ENCODE measurements around the gene LIN7B. TPM values are rescaled to one million over a fixed set of nuclear protein-coding genes. Genes with fewer than 3 reads are reported as not detected.
A peak's percentile ranks its signal among the peaks of the same experiment; 100 is the strongest.

The LIN7B gene
- total and polyA plus RNA-seq, 2 of the 13 experiments (the other 11 are each of a cell fraction or from before 2014, with no cell fraction given), result 5.3 to 7.6 TPM

DNA sequence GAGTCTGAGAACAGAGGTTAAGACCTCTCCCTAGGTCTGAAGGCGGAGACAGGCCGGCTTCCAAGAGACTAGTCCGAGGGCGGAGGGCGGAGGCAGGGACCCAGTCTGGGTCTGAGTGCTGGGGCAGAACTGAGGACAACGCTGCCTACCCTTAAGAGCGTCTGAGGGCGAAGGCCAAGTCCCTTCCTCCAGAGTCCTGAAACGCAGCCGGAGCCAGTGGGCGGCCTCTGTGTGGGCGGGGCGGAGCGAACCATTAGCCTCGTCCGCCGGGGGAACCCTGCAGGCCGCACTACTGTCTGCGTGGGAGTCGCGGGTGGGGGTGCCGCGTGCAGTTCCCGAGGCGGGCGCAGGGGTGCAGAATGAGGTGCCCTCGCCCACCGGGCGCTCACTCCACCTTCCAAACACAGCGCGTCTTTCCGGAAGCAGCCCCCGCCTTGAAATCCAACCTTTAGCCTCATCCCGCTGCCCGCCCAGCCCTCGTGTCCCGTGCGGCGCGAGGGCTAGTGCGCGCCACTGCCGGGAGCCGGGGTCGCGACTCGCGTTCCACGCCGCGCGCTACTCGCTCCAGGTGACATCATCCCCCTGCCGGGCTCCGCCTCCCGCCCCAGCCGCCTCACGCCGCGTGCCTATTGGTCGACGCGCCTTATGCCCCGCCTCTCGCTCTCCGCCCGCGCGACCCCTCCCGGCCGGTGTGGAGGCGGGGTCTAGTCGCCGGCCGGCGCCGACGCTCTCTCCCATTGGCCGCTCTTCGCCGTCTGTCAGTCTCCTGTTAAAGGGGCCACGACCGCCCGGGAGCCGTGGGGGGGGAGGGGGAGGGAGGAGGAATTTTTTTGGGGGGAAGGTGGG is 4.6 kb downstream of the LIN7B start, which contains the start of gene C19orf73 (continued):
- TF ChIP-seq MED1 (CRISPR knock-in tag; IDR thresholded peaks at IDR 0.05), result peak; percentile 64; the same call in 1 of the 2 replicates
- TF ChIP-seq, protein P1, sequence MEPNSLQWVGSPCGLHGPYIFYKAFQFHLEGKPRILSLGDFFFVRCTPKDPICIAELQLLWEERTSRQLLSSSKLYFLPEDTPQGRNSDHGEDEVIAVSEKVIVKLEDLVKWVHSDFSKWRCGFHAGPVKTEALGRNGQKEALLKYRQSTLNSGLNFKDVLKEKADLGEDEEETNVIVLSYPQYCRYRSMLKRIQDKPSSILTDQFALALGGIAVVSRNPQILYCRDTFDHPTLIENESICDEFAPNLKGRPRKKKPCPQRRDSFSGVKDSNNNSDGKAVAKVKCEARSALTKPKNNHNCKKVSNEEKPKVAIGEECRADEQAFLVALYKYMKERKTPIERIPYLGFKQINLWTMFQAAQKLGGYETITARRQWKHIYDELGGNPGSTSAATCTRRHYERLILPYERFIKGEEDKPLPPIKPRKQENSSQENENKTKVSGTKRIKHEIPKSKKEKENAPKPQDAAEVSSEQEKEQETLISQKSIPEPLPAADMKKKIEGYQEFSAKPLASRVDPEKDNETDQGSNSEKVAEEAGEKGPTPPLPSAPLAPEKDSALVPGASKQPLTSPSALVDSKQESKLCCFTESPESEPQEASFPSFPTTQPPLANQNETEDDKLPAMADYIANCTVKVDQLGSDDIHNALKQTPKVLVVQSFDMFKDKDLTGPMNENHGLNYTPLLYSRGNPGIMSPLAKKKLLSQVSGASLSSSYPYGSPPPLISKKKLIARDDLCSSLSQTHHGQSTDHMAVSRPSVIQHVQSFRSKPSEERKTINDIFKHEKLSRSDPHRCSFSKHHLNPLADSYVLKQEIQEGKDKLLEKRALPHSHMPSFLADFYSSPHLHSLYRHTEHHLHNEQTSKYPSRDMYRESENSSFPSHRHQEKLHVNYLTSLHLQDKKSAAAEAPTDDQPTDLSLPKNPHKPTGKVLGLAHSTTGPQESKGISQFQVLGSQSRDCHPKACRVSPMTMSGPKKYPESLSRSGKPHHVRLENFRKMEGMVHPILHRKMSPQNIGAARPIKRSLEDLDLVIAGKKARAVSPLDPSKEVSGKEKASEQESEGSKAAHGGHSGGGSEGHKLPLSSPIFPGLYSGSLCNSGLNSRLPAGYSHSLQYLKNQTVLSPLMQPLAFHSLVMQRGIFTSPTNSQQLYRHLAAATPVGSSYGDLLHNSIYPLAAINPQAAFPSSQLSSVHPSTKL (CRISPR knock-in tag; IDR thresholded peaks at IDR 0.05), result 0 out of 2 replicates have a peak, but pooled peaks have one; percentile 75
- no peak for TF ChIP-seq ATF1 (CRISPR knock-in tag; IDR thresholded peaks at IDR 0.05)
- TF ChIP-seq KDM6A (CRISPR knock-in tag; IDR thresholded peaks at IDR 0.05; ENCODE audit: low read depth), result no peak
- no peak for TF ChIP-seq POGZ (CRISPR knock-in tag; IDR thresholded peaks at IDR 0.05)
- TF ChIP-seq, protein P2, sequence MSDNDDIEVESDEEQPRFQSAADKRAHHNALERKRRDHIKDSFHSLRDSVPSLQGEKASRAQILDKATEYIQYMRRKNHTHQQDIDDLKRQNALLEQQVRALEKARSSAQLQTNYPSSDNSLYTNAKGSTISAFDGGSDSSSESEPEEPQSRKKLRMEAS (IDR thresholded peaks at IDR 0.05), result peak; percentile 98
- no peak for TF ChIP-seq MED8 (CRISPR knock-in tag; IDR thresholded peaks at IDR 0.05; ENCODE audit: insufficient replicate concordance)
- TF ChIP-seq ZNF138 (CRISPR knock-in tag; IDR thresholded peaks at IDR 0.05; ENCODE audit: low read depth), result peak; percentile 50; the same call in 1 of the 2 replicates
- TF ChIP-seq NBN (conservative IDR thresholded peaks at IDR 0.05), result no peak
- TF ChIP-seq RFX5 (IDR thresholded peaks at IDR 0.05; ENCODE audit: low read depth, low read length), result no peak
- peak; percentile 65; the same call in 1 of the 2 replicates for TF ChIP-seq KLF15 (CRISPR knock-in tag; IDR thresholded peaks at IDR 0.05; ENCODE audit: borderline replicate concordance)
- TF ChIP-seq, protein P3, sequence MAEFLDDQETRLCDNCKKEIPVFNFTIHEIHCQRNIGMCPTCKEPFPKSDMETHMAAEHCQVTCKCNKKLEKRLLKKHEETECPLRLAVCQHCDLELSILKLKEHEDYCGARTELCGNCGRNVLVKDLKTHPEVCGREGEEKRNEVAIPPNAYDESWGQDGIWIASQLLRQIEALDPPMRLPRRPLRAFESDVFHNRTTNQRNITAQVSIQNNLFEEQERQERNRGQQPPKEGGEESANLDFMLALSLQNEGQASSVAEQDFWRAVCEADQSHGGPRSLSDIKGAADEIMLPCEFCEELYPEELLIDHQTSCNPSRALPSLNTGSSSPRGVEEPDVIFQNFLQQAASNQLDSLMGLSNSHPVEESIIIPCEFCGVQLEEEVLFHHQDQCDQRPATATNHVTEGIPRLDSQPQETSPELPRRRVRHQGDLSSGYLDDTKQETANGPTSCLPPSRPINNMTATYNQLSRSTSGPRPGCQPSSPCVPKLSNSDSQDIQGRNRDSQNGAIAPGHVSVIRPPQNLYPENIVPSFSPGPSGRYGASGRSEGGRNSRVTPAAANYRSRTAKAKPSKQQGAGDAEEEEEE (CRISPR knock-in tag; IDR thresholded peaks at IDR 0.05; ENCODE audit: borderline replicate concordance), result no peak
- TF ChIP-seq CCAR2 (optimal IDR thresholded peaks at IDR 0.05; ENCODE audit: low read depth, low read length), result no peak
- no peak for TF ChIP-seq CHCHD3 (CRISPR knock-in tag; IDR thresholded peaks at IDR 0.05)
- TF ChIP-seq, protein P4, sequence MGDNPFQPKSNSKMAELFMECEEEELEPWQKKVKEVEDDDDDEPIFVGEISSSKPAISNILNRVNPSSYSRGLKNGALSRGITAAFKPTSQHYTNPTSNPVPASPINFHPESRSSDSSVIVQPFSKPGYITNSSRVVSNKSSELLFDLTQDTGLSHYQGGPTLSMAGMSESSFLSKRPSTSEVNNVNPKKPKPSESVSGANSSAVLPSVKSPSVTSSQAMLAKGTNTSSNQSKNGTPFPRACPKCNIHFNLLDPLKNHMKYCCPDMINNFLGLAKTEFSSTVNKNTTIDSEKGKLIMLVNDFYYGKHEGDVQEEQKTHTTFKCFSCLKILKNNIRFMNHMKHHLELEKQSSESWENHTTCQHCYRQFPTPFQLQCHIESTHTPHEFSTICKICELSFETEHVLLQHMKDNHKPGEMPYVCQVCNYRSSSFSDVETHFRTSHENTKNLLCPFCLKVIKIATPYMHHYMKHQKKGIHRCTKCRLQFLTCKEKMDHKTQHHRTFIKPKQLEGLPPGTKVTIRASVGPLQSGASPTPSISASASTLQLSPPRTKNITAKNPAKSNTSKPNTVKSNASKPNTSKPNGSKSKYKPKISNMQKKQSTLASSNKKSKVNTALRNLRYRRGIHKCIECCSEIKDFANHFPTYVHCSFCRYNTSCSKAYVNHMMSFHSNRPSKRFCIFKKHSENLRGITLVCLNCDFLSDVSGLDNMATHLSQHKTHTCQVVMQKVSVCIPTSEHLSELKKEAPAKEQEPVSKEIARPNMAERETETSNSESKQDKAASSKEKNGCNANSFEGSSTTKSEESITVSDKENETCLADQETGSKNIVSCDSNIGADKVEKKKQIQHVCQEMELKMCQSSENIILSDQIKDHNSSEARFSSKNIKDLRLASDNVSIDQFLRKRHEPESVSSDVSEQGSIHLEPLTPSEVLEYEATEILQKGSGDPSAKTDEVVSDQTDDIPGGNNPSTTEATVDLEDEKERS (CRISPR knock-in tag; IDR thresholded peaks at IDR 0.05), result peak; percentile 65; the same call in 1 of the 2 replicates
- TF ChIP-seq, protein P5, sequence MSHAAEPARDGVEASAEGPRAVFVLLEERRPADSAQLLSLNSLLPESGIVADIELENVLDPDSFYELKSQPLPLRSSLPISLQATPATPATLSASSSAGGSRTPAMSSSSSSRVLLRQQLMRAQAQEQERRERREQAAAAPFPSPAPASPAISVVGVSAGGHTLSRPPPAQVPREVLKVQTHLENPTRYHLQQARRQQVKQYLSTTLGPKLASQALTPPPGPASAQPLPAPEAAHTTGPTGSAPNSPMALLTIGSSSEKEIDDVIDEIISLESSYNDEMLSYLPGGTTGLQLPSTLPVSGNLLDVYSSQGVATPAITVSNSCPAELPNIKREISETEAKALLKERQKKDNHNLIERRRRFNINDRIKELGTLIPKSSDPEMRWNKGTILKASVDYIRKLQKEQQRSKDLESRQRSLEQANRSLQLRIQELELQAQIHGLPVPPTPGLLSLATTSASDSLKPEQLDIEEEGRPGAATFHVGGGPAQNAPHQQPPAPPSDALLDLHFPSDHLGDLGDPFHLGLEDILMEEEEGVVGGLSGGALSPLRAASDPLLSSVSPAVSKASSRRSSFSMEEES (CRISPR knock-in tag; IDR thresholded peaks at IDR 0.05), result 0 out of 2 replicates have a peak, but pooled peaks have one; percentile 59
- peak; percentile 67; the same call in 1 of the 2 replicates for TF ChIP-seq BORCS8-MEF2B (CRISPR knock-in tag; IDR thresholded peaks at IDR 0.05)
- no peak for TF ChIP-seq DNMT1 (CRISPR knock-in tag; IDR thresholded peaks at IDR 0.05)
- TF ChIP-seq ZBTB20 (CRISPR knock-in tag; IDR thresholded peaks at IDR 0.05; ENCODE audit: borderline replicate concordance, low read depth), result peak; percentile 52; the same call in 1 of the 2 replicates

Data from HepG2 (cell line).